HepG2 (cell line): ENCODE measurements around the gene PDIA2. TPM values are rescaled to one million over a fixed set of nuclear protein-coding genes. Genes with fewer than 3 reads are reported as not detected.
A peak's percentile ranks its signal among the peaks of the same experiment; 100 is the strongest.

Experiments
- ATAC-seq: fragments of 200-7000 bp; cut with Tn5 transposase; 3 replicates; pipeline ENCODE4 v1.9.1; 2020; ENCODE audit warnings: mild to moderate bottlenecking, moderate library complexity
- BruUV-seq: library from RNA; stranded (reverse); fragments of 400-500 nt; replicated peaks from 2 replicates; lab custom pipeline; 2021; lab: Mats Ljungman, UMichigan
- CTCF ChIA-PET: fragments of 300-600 bp; formaldehyde crosslinking; extraction: SDS; loops from one replicate; lab custom pipeline; 2021; ENCODE audit warnings: low total read pairs, inconsistent platforms, low intra/inter-chr PET ratio; lab: Yijun Ruan, JAX
- POLR2A ChIA-PET: fragments of 350-600 bp; sonication (Branson Sonifier 250); formaldehyde crosslinking; loops from one replicate; lab custom pipeline; 2020; ENCODE audit warnings: antibody characterized with exemption, inconsistent platforms; lab: Yijun Ruan, JAX
- DNase-seq: peaks from one replicate; pipeline ENCODE4 v3.0.0-alpha.2; 2015; ENCODE audit warnings: low spot score
- FAIRE-seq: peaks from 3 replicates; lab custom pipeline; 2011; peaks lifted over from hg19 to GRCh38; lab: Jason Lieb, UNC
- H2AFZ ChIP-seq: one replicate; pipeline ENCODE4 v1.6.1; 2011; ENCODE audit warnings: low read length, inconsistent platforms
- H3K27ac ChIP-seq: fragments of 300-600 bp; 3 replicates; pipeline ENCODE4 v1.8.0; 2011; ENCODE audit warnings: mixed run types, mild to moderate bottlenecking, mixed read lengths, low read length, inconsistent platforms; ENCODE audit not compliant: insufficient read depth; ENCODE audit errors: extremely low read length
- H3K27me3 ChIP-seq, 2 experiments: fragments of 200-600 bp in 1 of 2; 2 replicates in 1 of 2; 3 replicates in 1 of 2; pipeline versions ENCODE4 v1.6.0 to v1.8.0; 2011; ENCODE audit warnings: low read length in 2 of 2, mild to moderate bottlenecking in 2 of 2, moderate library complexity in 2 of 2, inconsistent platforms in 1 of 2; ENCODE audit not compliant: insufficient read depth in 2 of 2, control insufficient read depth in 1 of 2
- H3K36me3 ChIP-seq, 2 experiments: fragments of 200-600 bp in 1 of 2; replicated peaks in 1 of 2; 2 replicates in 1 of 2; 3 replicates in 1 of 2; pipeline versions ENCODE4 v1.5.1 to v1.8.0; 2011; ENCODE audit warnings: low read length in 2 of 2, inconsistent platforms in 1 of 2; ENCODE audit not compliant: insufficient read depth in 2 of 2, control insufficient read depth in 1 of 2
- H3K4me1 ChIP-seq: 2 replicates; pipeline ENCODE4 v1.5.1; 2012; ENCODE audit warnings: low read length, inconsistent platforms; ENCODE audit not compliant: insufficient read depth
- H3K4me2 ChIP-seq: 2 replicates; pipeline ENCODE4 v1.6.0; 2011; ENCODE audit warnings: low read depth, low read length, inconsistent platforms
- H3K4me3 ChIP-seq, 3 experiments: fragments of 200-600 bp in 1 of 3; sonication (generic), shearing (Covaris generic) in 1 of 3; replicated peaks in 1 of 3; 2 replicates each; pipeline ENCODE4 v1.5.1; 2011 to 2016; ENCODE audit warnings: low read length in 3 of 3, inconsistent platforms in 2 of 3, low read depth in 2 of 3, mild to moderate bottlenecking in 2 of 3, control low read depth in 1 of 3, mixed read lengths in 1 of 3; ENCODE audit not compliant: insufficient read depth in 1 of 3
- H3K79me2 ChIP-seq: one replicate; pipeline ENCODE4 v1.6.1; 2011; ENCODE audit warnings: low read length, inconsistent platforms; ENCODE audit not compliant: insufficient read depth
- H3K9ac ChIP-seq: 2 replicates; pipeline ENCODE4 v1.6.0; 2011; ENCODE audit warnings: mild to moderate bottlenecking, low read depth, low read length, inconsistent platforms; ENCODE audit not compliant: insufficient read depth
- H3K9me3 ChIP-seq: 2 replicates; pipeline ENCODE4 v1.5.1; 2012; ENCODE audit warnings: mild to moderate bottlenecking, low read length
- H4K20me1 ChIP-seq: 2 replicates; pipeline ENCODE4 v1.6.0; 2011; ENCODE audit warnings: inconsistent platforms, mild to moderate bottlenecking, low read length, moderate library complexity; ENCODE audit not compliant: insufficient read depth
- ATRX ChIP-seq: sonication (generic); formaldehyde crosslinking; IDR thresholded peaks from 2 replicates; pipeline ENCODE4 v1.4.0; 2020; ENCODE audit warnings: missing genetic modification reagents, borderline replicate concordance
- BCL3 ChIP-seq: sonication (generic); formaldehyde crosslinking; IDR thresholded peaks from 2 replicates; pipeline ENCODE4 v1.5.1; 2020; ENCODE audit warnings: mild to moderate bottlenecking, missing genetic modification reagents, moderate library complexity
- CAMTA2 ChIP-seq: sonication (generic); formaldehyde crosslinking; IDR thresholded peaks from 2 replicates; pipeline ENCODE4 v1.4.0; 2020; ENCODE audit warnings: mild to moderate bottlenecking, missing genetic modification reagents, borderline replicate concordance
- KDM2A ChIP-seq: sonication (generic); formaldehyde crosslinking; IDR thresholded peaks from 2 replicates; pipeline ENCODE4 v1.4.0; 2020; ENCODE audit warnings: low read depth, missing genetic modification reagents, borderline replicate concordance
- KDM5A ChIP-seq: fragments of 200-600 bp; sonication (generic); IDR thresholded peaks from 2 replicates; pipeline ENCODE4 v1.7.0; 2018; ENCODE audit warnings: antibody characterized with exemption, mild to moderate bottlenecking, low read length, borderline replicate concordance
- MLLT10 ChIP-seq: sonication (generic); formaldehyde crosslinking; IDR thresholded peaks from 2 replicates; pipeline ENCODE4 v1.4.0; 2020; ENCODE audit warnings: missing genetic modification reagents
- NFIB ChIP-seq: sonication (generic); formaldehyde crosslinking; IDR thresholded peaks from 2 replicates; pipeline ENCODE4 v1.9.0; 2021; ENCODE audit warnings: missing genetic modification reagents, mild to moderate bottlenecking, borderline replicate concordance
- NFKB2 ChIP-seq: sonication (generic); formaldehyde crosslinking; IDR thresholded peaks from 2 replicates; pipeline ENCODE4 v1.4.0; 2020; ENCODE audit warnings: missing genetic modification reagents, borderline replicate concordance
- PHF21A ChIP-seq: sonication (generic); formaldehyde crosslinking; IDR thresholded peaks from 2 replicates; pipeline ENCODE4 v1.5.0; 2020; ENCODE audit warnings: mild to moderate bottlenecking, missing genetic modification reagents
- RARA ChIP-seq: IDR thresholded peaks from 2 replicates; pipeline ENCODE4 v1.6.1; 2016; ENCODE audit warnings: missing genetic modification reagents, missing compliant biosample characterization
- SMAD3 ChIP-seq: sonication (generic); formaldehyde crosslinking; IDR thresholded peaks from 2 replicates; pipeline ENCODE4 v1.4.0; 2020; ENCODE audit warnings: missing genetic modification reagents
- SP1 ChIP-seq, 2 experiments: fragments of 450-650 bp in 1 of 2; sonication (generic) in 1 of 2; formaldehyde crosslinking in 1 of 2; IDR thresholded peaks; 2 replicates each; pipeline versions ENCODE4 v1.4.0 to v1.6.1; 2016 to 2020; ENCODE audit warnings: missing genetic modification reagents in 1 of 2
- SRY ChIP-seq: sonication (generic); formaldehyde crosslinking; IDR thresholded peaks from 2 replicates; pipeline ENCODE4 v1.8.0; 2022; ENCODE audit warnings: mild to moderate bottlenecking, missing genetic modification reagents
- TAF15 ChIP-seq: fragments of 200-400 bp; formaldehyde crosslinking; IDR thresholded peaks from one replicate; pipeline ENCODE4 v1.6.1; 2018; ENCODE audit warnings: mild to moderate bottlenecking, low read depth, low read length; ENCODE audit not compliant: poor library complexity, severe bottlenecking
- TBL1XR1 ChIP-seq: fragments of 150-350 bp; IDR thresholded peaks from 2 replicates; pipeline ENCODE4 v1.6.1; 2014; ENCODE audit warnings: borderline replicate concordance, low read length; ENCODE audit not compliant: partially characterized antibody
- TP53 ChIP-seq: sonication (generic); formaldehyde crosslinking; conservative IDR thresholded peaks from 2 replicates; pipeline ENCODE4 v1.4.0; 2020; ENCODE audit warnings: missing genetic modification reagents
- ZBTB33 ChIP-seq: sonication (generic); formaldehyde crosslinking; IDR thresholded peaks from 2 replicates; pipeline ENCODE4 v1.4.0; 2020; ENCODE audit warnings: missing genetic modification reagents
- ZNF7 ChIP-seq: IDR thresholded peaks from 2 replicates; pipeline ENCODE4 v1.6.1; 2016; ENCODE audit warnings: missing biosample characterization, missing genetic modification reagents
- WGBS: methylation state at CpG from one replicate; pipeline ENCODE4 v1.1.6; 2017; ENCODE audit warnings: low lambda C conversion rate; 5-methylcytosine and 5-hydroxymethylcytosine counted together
- in situ Hi-C: cut with HindIII; loops from 2 replicates; pipeline ENCODE4 v1.10.0; 2017; ENCODE audit warnings: low pct_unique_long_range_greater_than_20kb; ENCODE audit not compliant: extremely low pct_ligation_motif_present
- intact Hi-C: fragments of 100-400 bp; cut with micrococcal nuclease; formaldehyde crosslinking; loops from one replicate; pipeline ENCODE4 v1.10.0; 2022; ENCODE audit not compliant: unreplicated experiment
- polyA plus RNA-seq, 8 experiments: library from polyadenylated mRNA; depleted of rRNA in 3 of 8; stranded (reverse) in 7 of 8; unstranded in 1 of 8; fragments of >200 nt; fragmentation: Illumina TruSeq in 4 of 8; extraction: Trizol in 4 of 8; gene quantifications; 2 replicates each; pipeline versions ENCODE4 v1.2.1 to v1.2.3, GENCODE V29; 2011 to 2016; ENCODE audit warnings: low read depth in 4 of 8, missing spikeins in 1 of 8, mixed read lengths in 1 of 8; ENCODE audit not compliant: insufficient read depth in 1 of 8
- total RNA-seq, 5 experiments: library from RNA; depleted of rRNA; stranded (reverse); fragments of >200 nt; fragmentation: Illumina TruSeq; extraction: Trizol; gene quantifications; 2 replicates each; pipeline ENCODE4 v1.2.3, GENCODE V29; 2016; ENCODE audit warnings: low read depth in 1 of 5

Gene PDIA2
- total and polyA plus RNA-seq, 2 of the 13 experiments (the other 11 are each of a cell fraction or from before 2014, with no cell fraction given) = 0.35 to 1.9 TPM

- intact Hi-C loops = no loop called here
- ATAC-seq (no peak), DNase-seq (no peak), FAIRE-seq (no peak)
- in situ Hi-C loops = no loop called here
- Histone ChIP-seq H3K79me2 (peaks cover 78% of the 10 kb centered on the region), H3K4me1 (peaks cover 60% of the 10 kb centered on the region), H4K20me1 (peaks cover 38% of the 10 kb centered on the region), H2AFZ (no peak overlapping the region), H3K36me3 (0 out of 5 replicates have a peak, but pooled peaks cover 0 to under 1% of the 10 kb centered on the region in 2 experiments), H3K4me2 (no peak overlapping the region), H3K9me3 (no peaks in the 10 kb centered on the region), H3K27me3 (no peaks in the 10 kb centered on the region), H3K4me3 (no peak overlapping the region), H3K27ac (peak overlapping the region; percentile 43), H3K9ac (no peak overlapping the region)
- no TSS peak for BruUV-seq
- TF ChIP-seq KDM2A (CRISPR knock-in tag) (no peak), TAF15 (no peak), TBL1XR1 (no peak), SMAD3 (CRISPR knock-in tag) (no peak), ZBTB33 (CRISPR knock-in tag) (no peak), PHF21A (CRISPR knock-in tag) (no peak), CAMTA2 (CRISPR knock-in tag) (no peak), BCL3 (CRISPR knock-in tag) (no peak), ZNF7 (CRISPR knock-in tag) (no peak), TP53 (no peak), SP1 (IDR thresholded peaks at IDR 0.05) (no peak), SP1 (CRISPR knock-in tag; IDR thresholded peaks at IDR 0.05) (no peak), KDM5A (no peak), SRY (CRISPR knock-in tag) (no peak), NFKB2 (CRISPR knock-in tag) (no peak), NFIB (no peak), RARA (no peak), MLLT10 (CRISPR knock-in tag) (no peak), ATRX (CRISPR knock-in tag) (no peak)
- 90% methylated on average over 2 of the region's 2 CpGs for WGBS
- ChIA-PET POLR2A (no interaction called here), CTCF (no interaction called here)
Observed at GRCh38 chr16:330741-331140, 47.8 kb downstream of the PDIA2 start.
